ENCODE measurements around the gene BHLHE23. TPM values are rescaled to one million over a fixed set of nuclear protein-coding genes. Genes with fewer than 3 reads are reported as not detected.

The BHLHE23 gene
- total RNA-seq, 1 experiment from 2014 or later = not detected

- POLR2A ChIA-PET = no interaction called here
- Mint-ChIP-seq H3K4me3 (ENCODE audit: unreplicated experiment) (no peak overlapping the region), H3K4me1 (ENCODE audit: insufficient read depth, unreplicated experiment) (peaks cover 6% of the 10 kb centered on the region), H3K27ac (ENCODE audit: low read depth, unreplicated experiment) (no peak overlapping the region), H3K9me3 (ENCODE audit: unreplicated experiment) (no peaks in the 10 kb centered on the region), H3K27me3 (ENCODE audit: insufficient read depth, unreplicated experiment) (peaks cover 74% of the 10 kb centered on the region), H3K36me3 (ENCODE audit: insufficient read depth, unreplicated experiment) (no peaks in the 10 kb centered on the region)
- BruUV-seq (replicated peaks) = no TSS peak
- intact Hi-C loops (cut with micrococcal nuclease) = no loop called here
- DNase-seq (ENCODE audit: unreplicated experiment) = no peak
- CTCF ChIA-PET = interaction anchor here (1.0 kb wide), 1 partner anchor 35 kb away, joined by 6 read pairs; no protein-coding TSS in a partner anchor
- TF ChIP-seq, protein P1, sequence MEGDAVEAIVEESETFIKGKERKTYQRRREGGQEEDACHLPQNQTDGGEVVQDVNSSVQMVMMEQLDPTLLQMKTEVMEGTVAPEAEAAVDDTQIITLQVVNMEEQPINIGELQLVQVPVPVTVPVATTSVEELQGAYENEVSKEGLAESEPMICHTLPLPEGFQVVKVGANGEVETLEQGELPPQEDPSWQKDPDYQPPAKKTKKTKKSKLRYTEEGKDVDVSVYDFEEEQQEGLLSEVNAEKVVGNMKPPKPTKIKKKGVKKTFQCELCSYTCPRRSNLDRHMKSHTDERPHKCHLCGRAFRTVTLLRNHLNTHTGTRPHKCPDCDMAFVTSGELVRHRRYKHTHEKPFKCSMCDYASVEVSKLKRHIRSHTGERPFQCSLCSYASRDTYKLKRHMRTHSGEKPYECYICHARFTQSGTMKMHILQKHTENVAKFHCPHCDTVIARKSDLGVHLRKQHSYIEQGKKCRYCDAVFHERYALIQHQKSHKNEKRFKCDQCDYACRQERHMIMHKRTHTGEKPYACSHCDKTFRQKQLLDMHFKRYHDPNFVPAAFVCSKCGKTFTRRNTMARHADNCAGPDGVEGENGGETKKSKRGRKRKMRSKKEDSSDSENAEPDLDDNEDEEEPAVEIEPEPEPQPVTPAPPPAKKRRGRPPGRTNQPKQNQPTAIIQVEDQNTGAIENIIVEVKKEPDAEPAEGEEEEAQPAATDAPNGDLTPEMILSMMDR (IDR thresholded peaks at IDR 0.05; ENCODE audit: unreplicated experiment) = no peak
These were observed 6.4 kb upstream of the BHLHE23 start for GRCh38 chr20:63013207-63013606.

GRCh38 chr20:63011798-63012197 is 5.0 kb upstream of the BHLHE23 start:
- POLR2A ChIA-PET = interaction anchor here (0.6 kb wide), 1 partner anchor 73 kb away, joined by 3 read pairs; no protein-coding TSS in a partner anchor
- TF ChIP-seq, protein P1 (IDR thresholded peaks at IDR 0.05; ENCODE audit: unreplicated experiment) = no peak
- CTCF ChIA-PET = interaction anchor here (0.6 to 4.8 kb wide), 6 partner anchors 9 to 571 kb away, joined by 3 to 32 read pairs (median 4); no protein-coding TSS in a partner anchor

GRCh38 chr20:63009988-63010769 is 3.4 kb upstream of the BHLHE23 start:
- no peaks in the 10 kb centered on the region for H3K36me3 Mint-ChIP-seq (ENCODE audit: insufficient read depth, unreplicated experiment)
- ChIA-PET POLR2A (interaction anchor here (1.1 to 1.4 kb wide), 2 partner anchors 30 to 110 kb away, joined by 3 to 4 read pairs; no protein-coding TSS in a partner anchor), CTCF (interaction anchor here (0.6 to 4.8 kb wide), 15 partner anchors 8 to 138 kb away, joined by 3 to 32 read pairs (median 4); no protein-coding TSS in a partner anchor)
- peaks cover 6% of the 10 kb centered on the region for H3K4me1 Mint-ChIP-seq (ENCODE audit: insufficient read depth, unreplicated experiment)
- DNase-seq (ENCODE audit: unreplicated experiment) = no peak
- no peak overlapping the region for H3K27ac Mint-ChIP-seq (ENCODE audit: low read depth, unreplicated experiment)
- H3K4me3 Mint-ChIP-seq (ENCODE audit: unreplicated experiment) = peak overlapping the region; percentile 40
- no TSS peak for BruUV-seq (replicated peaks)
- H3K27me3 Mint-ChIP-seq (ENCODE audit: insufficient read depth, unreplicated experiment) = peaks cover 60% of the 10 kb centered on the region
- TF ChIP-seq, protein P1 (IDR thresholded peaks at IDR 0.05; ENCODE audit: unreplicated experiment) = no peak
- no peaks in the 10 kb centered on the region for H3K9me3 Mint-ChIP-seq (ENCODE audit: unreplicated experiment)
- intact Hi-C loops (cut with micrococcal nuclease) = loop anchor here (1.0 kb wide), 3 partner anchors 38 to 188 kb away; no protein-coding TSS in a partner anchor

More at GRCh38 chr20:63011798-63012197, 5.0 kb upstream of the BHLHE23 start:
- Mint-ChIP-seq H3K27ac (ENCODE audit: low read depth, unreplicated experiment) (no peak overlapping the region), H3K36me3 (ENCODE audit: insufficient read depth, unreplicated experiment) (no peaks in the 10 kb centered on the region), H3K27me3 (ENCODE audit: insufficient read depth, unreplicated experiment) (peaks cover 76% of the 10 kb centered on the region), H3K4me1 (ENCODE audit: insufficient read depth, unreplicated experiment) (peaks cover 6% of the 10 kb centered on the region), H3K9me3 (ENCODE audit: unreplicated experiment) (no peaks in the 10 kb centered on the region), H3K4me3 (ENCODE audit: unreplicated experiment) (no peak overlapping the region)
- DNase-seq (ENCODE audit: unreplicated experiment) = peak; percentile 38
- no TSS peak for BruUV-seq (replicated peaks)
- intact Hi-C loops (cut with micrococcal nuclease) = no loop called here
